K562 (cell line): Measurements from ENCODE around the gene BPHL. TPM values are rescaled to one million over a fixed set of nuclear protein-coding genes. Genes with fewer than 3 reads are reported as not detected.
A peak's percentile ranks its signal among the peaks of the same experiment; 100 is the strongest.

Source experiments
- CAMTA2 ChIP-seq: fragments of 250-450 bp; sonication (Bioruptor Pico); conservative IDR thresholded peaks from 2 replicates; pipeline ENCODE4 v1.5.1; 2022
- CBFA2T2 ChIP-seq: fragments of 450-650 bp; conservative IDR thresholded peaks from 2 replicates; pipeline ENCODE4 v1.6.1; 2017; ENCODE audit warnings: mild to moderate bottlenecking
- ESRRA ChIP-seq: fragments of 450-650 bp; IDR thresholded peaks from 2 replicates; pipeline ENCODE4 v1.6.1; 2014; ENCODE audit warnings: low read depth, mild to moderate bottlenecking, moderate library complexity, borderline replicate concordance
- ETS2 ChIP-seq: IDR thresholded peaks from 2 replicates; pipeline ENCODE4 v1.6.1; 2016; ENCODE audit warnings: borderline replicate concordance, missing genetic modification characterization, mild to moderate bottlenecking, moderate library complexity, missing compliant biosample characterization; ENCODE audit not compliant: poor library complexity, severe bottlenecking
- HDGF ChIP-seq: fragments of 450-650 bp; IDR thresholded peaks from 2 replicates; pipeline ENCODE4 v1.6.1; 2016
- KAT8 ChIP-seq: fragments of 450-650 bp; IDR thresholded peaks from 2 replicates; pipeline ENCODE4 v1.6.1; 2016; ENCODE audit warnings: low read depth, mild to moderate bottlenecking
- KLF1 ChIP-seq: fragments of 450-650 bp; IDR thresholded peaks from 2 replicates; pipeline ENCODE4 v1.6.1; 2016; ENCODE audit warnings: missing genetic modification characterization, missing compliant biosample characterization
- LCOR ChIP-seq: sonication (generic); formaldehyde crosslinking; IDR thresholded peaks from 2 replicates; pipeline ENCODE4 v1.8.0; 2022; ENCODE audit warnings: mild to moderate bottlenecking, missing genetic modification reagents
- MCM5 ChIP-seq: fragments of 450-650 bp; IDR thresholded peaks from 2 replicates; pipeline ENCODE4 v1.6.1; 2016; ENCODE audit warnings: low read depth
- MLLT1 ChIP-seq, 2 experiments: fragments of 450-650 bp; IDR thresholded peaks; 2 replicates each; pipeline ENCODE4 v1.6.1; 2016
- NCOA2 ChIP-seq, 2 experiments: fragments of 450-650 bp; IDR thresholded peaks; 2 replicates each; pipeline ENCODE4 v1.6.1; 2018; ENCODE audit warnings: mild to moderate bottlenecking in 2 of 2, moderate library complexity in 1 of 2; ENCODE audit not compliant: partially characterized antibody in 2 of 2
- NCOA6 ChIP-seq: fragments of 450-650 bp; IDR thresholded peaks from 2 replicates; pipeline ENCODE4 v1.6.1; 2017; ENCODE audit warnings: mild to moderate bottlenecking
- NRF1 ChIP-seq, 2 experiments: fragments of 450-650 bp; IDR thresholded peaks in 1 of 2; conservative IDR thresholded peaks in 1 of 2; 2 replicates each; pipeline ENCODE4 v1.6.1; 2014; ENCODE audit warnings: mild to moderate bottlenecking in 2 of 2
- PRMT5 ChIP-seq: sonication (generic); formaldehyde crosslinking; IDR thresholded peaks from 2 replicates; pipeline ENCODE4 v1.5.0; 2020; ENCODE audit warnings: missing genetic modification reagents
- PURB ChIP-seq: sonication (generic); formaldehyde crosslinking; IDR thresholded peaks from 2 replicates; pipeline ENCODE4 v1.9.0; 2021; ENCODE audit warnings: low read depth, mild to moderate bottlenecking, missing genetic modification reagents
- RCOR1 ChIP-seq, 2 experiments: IDR thresholded peaks; 2 replicates each; pipeline ENCODE4 v1.6.1; 2012; ENCODE audit warnings: low read depth in 2 of 2, low read length in 2 of 2, borderline replicate concordance in 1 of 2, improper control_type of control experiment in 1 of 2
- SMARCB1 ChIP-seq: IDR thresholded peaks from 2 replicates; pipeline ENCODE4 v1.6.1; 2011; ENCODE audit warnings: improper control_type of control experiment, low read depth; ENCODE audit not compliant: insufficient read length
- TCFL5 ChIP-seq: fragments of 250-450 bp; sonication (Bioruptor Pico); conservative IDR thresholded peaks from 2 replicates; pipeline ENCODE4 v1.6.1; 2021; ENCODE audit warnings: mild to moderate bottlenecking, moderate library complexity, matching md5 sums
- ZBED1 ChIP-seq: IDR thresholded peaks from 2 replicates; pipeline ENCODE4 v1.6.1; 2014
- ZBTB8A ChIP-seq: fragments of 450-650 bp; IDR thresholded peaks from 2 replicates; pipeline ENCODE4 v1.6.1; 2018; ENCODE audit warnings: mild to moderate bottlenecking, moderate library complexity; ENCODE audit not compliant: partially characterized antibody
- ZNF175 ChIP-seq: fragments of 200-800 bp; sonication (Bioruptor generic); IDR thresholded peaks from 2 replicates; pipeline ENCODE4 v1.6.1; 2016; ENCODE audit warnings: low read depth, mild to moderate bottlenecking, missing genetic modification characterization, missing compliant biosample characterization
- ZNF282 ChIP-seq: sonication (generic); formaldehyde crosslinking; IDR thresholded peaks from 2 replicates; pipeline ENCODE4 v1.8.1; 2023; ENCODE audit warnings: missing genetic modification reagents
- polyA plus RNA-seq, 8 experiments: library from polyadenylated mRNA; depleted of rRNA in 4 of 8; stranded (reverse) in 5 of 8; unstranded in 3 of 8; fragments of >200 nt; fragmentation: Nextera tagmentation in 2 of 8; fragmentation: Illumina TruSeq in 1 of 8; extraction: Ambion mirVana in 2 of 8; extraction: Trizol in 1 of 8; gene quantifications; 2 replicates each; pipeline versions ENCODE4 v1.2.1 to v1.2.3, GENCODE V29; 2011 to 2014; ENCODE audit warnings: inconsistent platforms in 1 of 8, missing spikeins in 1 of 8
- total RNA-seq, 7 experiments: library from RNA; depleted of rRNA in 6 of 7; stranded (reverse); fragments of >200 nt in 6 of 7; fragmentation: Illumina TruSeq in 2 of 7; extraction: Trizol in 2 of 7; gene quantifications; 2 replicates each; pipeline versions ENCODE4 v1.2.1 to v1.2.3, GENCODE V29; 2011 to 2021; ENCODE audit warnings: low replicate concordance in 1 of 7
- TF ChIP-seq, protein P1 (sequence below): sonication (generic); formaldehyde crosslinking; IDR thresholded peaks from 2 replicates; pipeline ENCODE4 v1.9.0; 2022; ENCODE audit warnings: mild to moderate bottlenecking, missing genetic modification reagents
- TF ChIP-seq, protein P2 (sequence below): fragments of 450-650 bp; formaldehyde crosslinking; conservative IDR thresholded peaks from 2 replicates; pipeline ENCODE4 v1.4.0; 2022; ENCODE audit warnings: mild to moderate bottlenecking, missing genetic modification characterization
- TF ChIP-seq, protein P3 (sequence below): fragments of 250-450 bp; sonication (Bioruptor Pico); IDR thresholded peaks from 2 replicates; pipeline ENCODE4 v1.9.0; 2021; ENCODE audit warnings: mild to moderate bottlenecking, inconsistent platforms

BPHL gene
- total and polyA plus RNA-seq, 9 of the 15 experiments (the other 6 are each of a cell fraction or from before 2014, with no cell fraction given): 3.5 to 17.4 (median 8.2) TPM

DNA sequence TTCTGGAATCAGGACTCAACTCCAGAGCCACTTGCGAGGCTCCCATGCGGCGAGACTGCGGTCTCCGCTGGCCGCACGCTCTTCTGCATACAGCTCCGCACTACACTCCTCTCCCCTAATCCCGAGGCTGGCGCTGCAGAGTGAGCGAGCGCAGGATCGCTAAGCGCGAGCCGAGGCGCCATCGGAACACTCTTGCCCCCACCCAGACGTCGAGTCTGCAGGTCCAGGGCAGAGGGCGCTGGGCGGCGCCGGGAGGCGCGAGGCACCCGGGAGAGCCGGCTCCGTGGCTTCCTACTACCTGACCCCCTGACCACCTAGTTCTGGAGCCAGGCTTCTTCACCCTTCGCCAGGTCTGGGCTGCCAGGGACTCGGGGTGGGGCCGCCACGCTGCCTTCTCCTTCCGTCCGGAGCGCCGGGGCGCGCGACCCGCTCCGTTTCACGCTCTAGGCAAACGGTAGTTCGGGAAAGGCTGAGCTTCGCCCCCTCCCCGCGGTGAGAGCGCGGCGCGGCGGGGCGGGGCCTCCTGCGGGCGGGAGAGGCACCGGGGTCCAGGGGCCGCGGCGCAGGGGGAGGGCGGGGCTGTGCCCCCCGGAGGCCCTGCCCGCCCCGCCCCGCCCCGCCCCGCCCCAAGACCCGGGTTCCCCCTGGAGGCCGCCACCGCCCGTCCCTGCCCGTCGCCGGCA lies 44.2 kb downstream of the BPHL start (continued):
- TF ChIP-seq LCOR (CRISPR knock-in tag) (peak; percentile 49; the same call in 1 of the 2 replicates), PRMT5 (no peak), ETS2 (tag) (no peak), MLLT1 (IDR thresholded peaks at IDR 0.05) (peak; percentile 7 to 99; a peak in 2 of 4 replicates), PURB (CRISPR knock-in tag) (no peak), ZNF282 (CRISPR knock-in tag) (no peak), NCOA2 (IDR thresholded peaks at IDR 0.05; ENCODE audit: partially characterized antibody in 2 of 2) (no peak), NRF1 (conservative IDR thresholded peaks at IDR 0.05 in 1 of 2, IDR thresholded peaks at IDR 0.05 in 1 of 2) (peak; percentile 69 to 73), ZBTB8A (no peak), SMARCB1 (no peak), NCOA6 (peak; percentile 69; the same call in 1 of the 2 replicates), CAMTA2 (CRISPR knock-in tag) (no peak), HDGF (no peak), ZBED1 (0 out of 2 replicates have a peak, but pooled peaks have one; percentile 44), ESRRA (peak; percentile 35), MCM5 (no peak), KAT8 (no peak), RCOR1 (IDR thresholded peaks at IDR 0.05; ENCODE audit: borderline replicate concordance in 1 of 2, low read depth in 2 of 2, low read length in 2 of 2) (no peak), TCFL5 (CRISPR knock-in tag) (no peak), CBFA2T2 (no peak), ZNF175 (CRISPR knock-in tag) (no peak), KLF1 (tag) (peak; percentile 69; the same call in 1 of the 2 replicates)
- TF ChIP-seq, protein P1, sequence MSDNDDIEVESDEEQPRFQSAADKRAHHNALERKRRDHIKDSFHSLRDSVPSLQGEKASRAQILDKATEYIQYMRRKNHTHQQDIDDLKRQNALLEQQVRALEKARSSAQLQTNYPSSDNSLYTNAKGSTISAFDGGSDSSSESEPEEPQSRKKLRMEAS: peak; percentile 76
- TF ChIP-seq, protein P2, sequence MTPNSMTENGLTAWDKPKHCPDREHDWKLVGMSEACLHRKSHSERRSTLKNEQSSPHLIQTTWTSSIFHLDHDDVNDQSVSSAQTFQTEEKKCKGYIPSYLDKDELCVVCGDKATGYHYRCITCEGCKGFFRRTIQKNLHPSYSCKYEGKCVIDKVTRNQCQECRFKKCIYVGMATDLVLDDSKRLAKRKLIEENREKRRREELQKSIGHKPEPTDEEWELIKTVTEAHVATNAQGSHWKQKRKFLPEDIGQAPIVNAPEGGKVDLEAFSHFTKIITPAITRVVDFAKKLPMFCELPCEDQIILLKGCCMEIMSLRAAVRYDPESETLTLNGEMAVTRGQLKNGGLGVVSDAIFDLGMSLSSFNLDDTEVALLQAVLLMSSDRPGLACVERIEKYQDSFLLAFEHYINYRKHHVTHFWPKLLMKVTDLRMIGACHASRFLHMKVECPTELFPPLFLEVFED (CRISPR knock-in tag): 0 out of 2 replicates have a peak, but pooled peaks have one; percentile 34
- TF ChIP-seq, protein P3, sequence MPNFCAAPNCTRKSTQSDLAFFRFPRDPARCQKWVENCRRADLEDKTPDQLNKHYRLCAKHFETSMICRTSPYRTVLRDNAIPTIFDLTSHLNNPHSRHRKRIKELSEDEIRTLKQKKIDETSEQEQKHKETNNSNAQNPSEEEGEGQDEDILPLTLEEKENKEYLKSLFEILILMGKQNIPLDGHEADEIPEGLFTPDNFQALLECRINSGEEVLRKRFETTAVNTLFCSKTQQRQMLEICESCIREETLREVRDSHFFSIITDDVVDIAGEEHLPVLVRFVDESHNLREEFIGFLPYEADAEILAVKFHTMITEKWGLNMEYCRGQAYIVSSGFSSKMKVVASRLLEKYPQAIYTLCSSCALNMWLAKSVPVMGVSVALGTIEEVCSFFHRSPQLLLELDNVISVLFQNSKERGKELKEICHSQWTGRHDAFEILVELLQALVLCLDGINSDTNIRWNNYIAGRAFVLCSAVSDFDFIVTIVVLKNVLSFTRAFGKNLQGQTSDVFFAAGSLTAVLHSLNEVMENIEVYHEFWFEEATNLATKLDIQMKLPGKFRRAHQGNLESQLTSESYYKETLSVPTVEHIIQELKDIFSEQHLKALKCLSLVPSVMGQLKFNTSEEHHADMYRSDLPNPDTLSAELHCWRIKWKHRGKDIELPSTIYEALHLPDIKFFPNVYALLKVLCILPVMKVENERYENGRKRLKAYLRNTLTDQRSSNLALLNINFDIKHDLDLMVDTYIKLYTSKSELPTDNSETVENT (CRISPR knock-in tag): peak; percentile 87
